Neural progenitor cell (in vitro differentiated cells): Measurements from ENCODE around the gene PUM2.

ENCODE experiments used
- EZH2 ChIP-seq: fragments of 200-600 bp; sonication (generic); IDR thresholded peaks from 2 replicates; pipeline ENCODE4 v1.6.1; 2017; ENCODE audit warnings: antibody characterized with exemption, mild to moderate bottlenecking, moderate library complexity
- EZH2phosphoT487 ChIP-seq: fragments of 200-600 bp; sonication (generic); IDR thresholded peaks from 2 replicates; pipeline ENCODE4 v1.6.1; 2017; ENCODE audit warnings: antibody characterized with exemption
- TF ChIP-seq, protein P1 (sequence below): fragments of 200-600 bp; sonication (generic); IDR thresholded peaks from 2 replicates; pipeline ENCODE4 v1.5.1; 2017; ENCODE audit warnings: antibody characterized with exemption, mild to moderate bottlenecking

DNA sequence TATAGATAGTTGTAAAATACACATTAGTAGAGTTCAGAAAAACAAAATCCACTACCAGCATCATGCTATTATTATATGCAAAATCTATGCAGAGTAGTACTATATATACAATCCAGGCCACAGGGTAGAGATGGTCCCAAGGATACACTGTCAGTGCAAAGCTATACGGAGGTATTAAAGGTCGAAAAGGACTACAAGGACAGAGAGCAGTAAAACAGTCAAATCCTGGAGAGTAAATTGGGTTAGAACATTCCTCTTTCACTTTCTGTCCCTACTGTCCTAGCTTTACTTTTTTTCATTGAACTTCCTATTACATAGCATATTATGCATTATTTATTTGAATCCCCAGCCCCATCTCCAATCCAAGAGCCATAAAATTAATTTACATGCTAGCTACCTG is 86.0 kb downstream of the PUM2 start:
- TF ChIP-seq EZH2 (no peak), EZH2phosphoT487 (no peak)
- TF ChIP-seq, protein P1, sequence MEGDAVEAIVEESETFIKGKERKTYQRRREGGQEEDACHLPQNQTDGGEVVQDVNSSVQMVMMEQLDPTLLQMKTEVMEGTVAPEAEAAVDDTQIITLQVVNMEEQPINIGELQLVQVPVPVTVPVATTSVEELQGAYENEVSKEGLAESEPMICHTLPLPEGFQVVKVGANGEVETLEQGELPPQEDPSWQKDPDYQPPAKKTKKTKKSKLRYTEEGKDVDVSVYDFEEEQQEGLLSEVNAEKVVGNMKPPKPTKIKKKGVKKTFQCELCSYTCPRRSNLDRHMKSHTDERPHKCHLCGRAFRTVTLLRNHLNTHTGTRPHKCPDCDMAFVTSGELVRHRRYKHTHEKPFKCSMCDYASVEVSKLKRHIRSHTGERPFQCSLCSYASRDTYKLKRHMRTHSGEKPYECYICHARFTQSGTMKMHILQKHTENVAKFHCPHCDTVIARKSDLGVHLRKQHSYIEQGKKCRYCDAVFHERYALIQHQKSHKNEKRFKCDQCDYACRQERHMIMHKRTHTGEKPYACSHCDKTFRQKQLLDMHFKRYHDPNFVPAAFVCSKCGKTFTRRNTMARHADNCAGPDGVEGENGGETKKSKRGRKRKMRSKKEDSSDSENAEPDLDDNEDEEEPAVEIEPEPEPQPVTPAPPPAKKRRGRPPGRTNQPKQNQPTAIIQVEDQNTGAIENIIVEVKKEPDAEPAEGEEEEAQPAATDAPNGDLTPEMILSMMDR = no peak
